Esophagus muscularis mucosa (tissue), 3 donors: ENCODE measurements around the gene SRRT.

Experiments
- CTCF ChIP-seq, 3 experiments: fragments of 200-600 bp in 2 of 3; fragments of 450-650 bp in 1 of 3; sonication (generic) in 2 of 3; IDR thresholded peaks; one replicate each; pipeline ENCODE4 v1.5.1; 2017 to 2019; ENCODE audit warnings: antibody characterized with exemption in 3 of 3, mild to moderate bottlenecking in 2 of 3, moderate library complexity in 1 of 3
- POLR2A ChIP-seq: fragments of 450-650 bp; IDR thresholded peaks from one replicate; pipeline ENCODE4 v1.6.1; 2017; ENCODE audit warnings: antibody characterized with exemption, moderate library complexity, mild to moderate bottlenecking, low read depth
- POLR2AphosphoS5 ChIP-seq, 2 donors: sonication (generic); formaldehyde crosslinking; IDR thresholded peaks; one replicate each; pipeline ENCODE4 v1.6.1; 2017; ENCODE audit warnings: antibody characterized with exemption in 2 of 2

- no peak for TF ChIP-seq POLR2A
- no peak for TF ChIP-seq CTCF (IDR thresholded peaks at IDR 0.05)
- TF ChIP-seq POLR2AphosphoS5 (IDR thresholded peaks at IDR 0.05): no peak
These were observed 3.8 kb downstream of the SRRT start for GRCh38 chr7:100878685-100879084.
